HG03175 (cell line): ENCODE measurements around the gene DPH5.
"Not testable (repeated sequence)": the region's sequence is repeated elsewhere in the genome, so short reads cannot be mapped to it uniquely, and the experiment has no call there.

Source experiments
- ATAC-seq: cut with Tn5 transposase; IDR thresholded peaks from one replicate; pipeline ENCODE4 v1.9.1; 2021; ENCODE audit warnings: mild to moderate bottlenecking, moderate library complexity; ENCODE audit not compliant: unreplicated experiment

The DPH5 gene

DNA sequence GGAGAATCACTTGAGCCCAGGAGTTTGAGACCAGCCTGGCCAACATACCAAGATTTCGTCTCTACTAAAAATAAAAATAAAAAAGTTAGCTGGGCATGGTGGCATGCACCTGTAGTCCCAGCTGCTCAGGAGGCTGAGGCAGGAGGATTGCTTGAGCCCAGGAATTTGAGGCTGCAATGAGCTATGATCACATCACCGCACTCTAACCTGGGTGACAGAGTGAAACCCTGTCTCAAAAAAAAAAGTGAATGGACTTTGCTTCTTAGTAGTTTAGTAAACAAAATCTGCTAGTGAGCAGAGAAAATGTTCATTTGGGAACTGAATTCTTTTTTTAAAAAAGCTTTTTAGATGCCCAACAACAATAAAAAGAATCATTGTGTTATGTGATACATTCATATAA is 6.5 kb upstream of the DPH5 start:
- not testable (repeated sequence) for ATAC-seq

DNA sequence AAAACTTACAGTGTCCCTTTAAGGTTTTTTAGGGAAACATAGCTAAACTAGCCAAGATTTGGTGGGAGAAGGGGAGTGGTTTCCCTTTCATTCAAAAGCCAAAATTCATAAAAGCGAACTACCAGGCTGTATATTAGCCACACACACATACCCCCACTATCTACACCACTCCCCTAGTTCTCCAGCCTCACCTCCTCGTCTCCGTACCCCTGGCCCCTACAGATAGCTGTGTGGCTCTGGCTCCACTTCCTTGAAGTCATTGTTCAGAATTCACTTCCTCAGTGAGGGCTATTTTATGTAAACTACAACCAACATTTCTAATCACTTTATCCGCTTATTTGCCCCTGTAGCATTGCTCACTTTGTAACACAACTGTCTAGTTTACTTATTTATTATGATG is 5.3 kb upstream of the DPH5 start:
- no peak for ATAC-seq

GRCh38 chr1:101029184-101029583 is 3.6 kb upstream of the DPH5 start:
- ATAC-seq, result no peak

DNA sequence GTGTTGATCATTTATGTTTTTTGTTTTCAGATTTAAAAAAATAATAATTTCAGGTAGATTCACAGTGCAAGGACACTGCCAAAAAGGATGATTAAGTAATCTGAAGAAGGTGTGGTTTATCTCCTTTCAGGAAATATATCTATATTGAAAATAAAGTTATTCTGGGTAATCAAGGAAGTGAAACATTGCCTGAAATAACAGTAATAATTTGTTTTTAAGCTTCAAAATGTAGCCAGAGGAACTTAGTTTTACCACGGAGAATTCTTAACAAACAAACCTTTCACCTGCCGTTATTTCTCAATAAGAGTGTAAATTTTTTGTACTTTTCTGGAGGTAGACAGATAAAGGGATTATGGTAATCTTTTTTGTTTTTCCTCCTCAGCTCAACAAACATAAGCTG is 2.9 kb upstream of the DPH5 start:
- ATAC-seq, result no peak

DNA sequence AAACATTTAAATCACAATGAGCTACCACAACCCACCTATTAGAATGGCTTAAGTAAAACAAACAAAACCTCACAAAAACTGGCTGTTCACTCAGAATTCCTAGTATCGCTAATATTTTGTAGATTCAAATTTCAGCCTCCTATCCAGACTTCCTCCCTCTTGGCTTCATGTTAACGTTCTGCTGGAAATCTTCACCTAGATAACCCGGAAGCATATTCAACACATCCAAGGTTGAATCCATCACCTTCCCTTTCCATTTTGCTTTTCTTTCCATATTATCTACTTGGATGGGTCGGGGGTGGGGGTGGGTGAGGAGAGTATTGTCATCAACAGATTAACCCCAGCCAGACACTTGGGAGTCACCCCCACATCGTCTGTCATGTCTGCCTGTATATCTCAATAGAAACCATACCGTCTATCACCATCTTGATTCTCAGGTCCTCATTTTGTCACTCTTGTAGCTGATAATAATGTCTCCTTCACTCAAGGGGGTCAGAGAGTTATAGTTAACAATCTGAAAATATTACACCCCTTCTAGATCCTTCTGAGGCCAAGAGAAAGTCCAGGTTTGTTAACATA is 1.7 kb upstream of the DPH5 start:
- no peak for ATAC-seq

- no peak for ATAC-seq
These were observed 825 bp upstream of the DPH5 start for GRCh38 chr1:101026430-101026788.

GRCh38 chr1:101025283-101025656 is 314 bp downstream of the DPH5 start:
- ATAC-seq, result peak; percentile 29

- ATAC-seq, result no peak
These were observed 3.3 kb downstream of the DPH5 start for GRCh38 chr1:101022294-101022693.

DNA sequence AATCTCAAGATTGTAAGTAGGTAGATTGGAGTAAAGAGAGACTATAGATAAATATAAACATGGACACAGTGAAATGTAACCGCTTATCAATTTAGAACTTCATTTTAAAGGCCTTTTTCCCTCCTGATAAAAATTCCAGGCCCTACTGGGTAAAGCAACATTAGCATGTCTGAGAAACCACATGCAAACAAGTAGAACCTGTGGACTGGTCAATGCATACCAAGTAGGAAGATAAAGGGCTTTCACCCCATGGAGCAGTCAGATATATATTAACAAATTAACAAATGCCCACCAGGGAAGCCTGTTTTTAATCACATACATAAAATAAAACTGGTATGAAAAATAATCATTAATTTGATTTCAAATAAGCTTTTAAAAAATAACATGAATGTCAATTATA is 8.1 kb downstream of the DPH5 start:
- no peak for ATAC-seq

DNA sequence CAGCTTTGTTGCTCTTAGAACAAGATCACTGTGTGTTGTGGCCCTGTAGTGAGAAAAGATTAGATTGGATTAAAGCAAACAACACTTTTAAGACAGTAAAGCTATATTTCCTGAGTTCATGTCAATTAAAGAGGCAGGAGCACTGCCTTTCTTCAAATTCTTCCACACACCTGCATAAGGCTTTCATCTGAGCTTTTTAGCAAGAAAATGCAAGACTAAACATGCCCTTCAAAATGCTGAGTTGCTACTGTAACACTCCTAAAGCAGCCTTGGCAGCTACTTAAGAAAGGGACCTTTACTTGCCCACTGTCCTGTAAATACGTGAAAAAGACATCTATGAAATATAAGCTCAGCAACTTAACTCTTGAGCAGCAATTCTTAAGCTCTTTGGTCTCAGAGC is 11.8 kb downstream of the DPH5 start:
- no peak for ATAC-seq

DNA sequence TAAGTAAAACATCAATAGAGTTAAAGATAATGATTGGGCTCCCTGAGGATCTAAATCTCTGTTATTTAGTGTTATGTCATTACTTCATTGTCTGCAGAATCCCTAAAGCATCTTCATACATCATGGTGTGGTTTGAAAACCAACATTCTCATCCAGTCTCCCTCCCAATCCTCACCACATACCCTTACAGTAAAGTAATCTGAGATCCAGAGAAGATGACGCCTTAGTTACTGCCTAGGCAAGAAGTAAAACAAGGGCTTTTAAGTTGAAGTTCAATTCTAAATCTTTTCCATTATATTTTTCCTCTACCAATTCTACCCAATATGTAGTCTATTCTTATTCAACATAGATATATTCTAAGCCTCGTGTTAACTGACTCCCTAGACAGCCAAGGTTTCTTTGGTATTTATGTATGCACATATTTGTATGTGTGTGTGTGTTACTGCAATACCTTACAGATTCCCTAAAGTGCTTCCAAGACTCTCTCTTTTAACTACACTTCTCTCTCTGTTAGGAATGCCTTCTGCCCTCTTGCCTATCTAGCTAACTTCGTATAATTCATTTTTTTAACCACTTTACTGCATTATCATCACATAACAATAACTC is 17.3 kb downstream of the DPH5 start:
- ATAC-seq, result no peak

DNA sequence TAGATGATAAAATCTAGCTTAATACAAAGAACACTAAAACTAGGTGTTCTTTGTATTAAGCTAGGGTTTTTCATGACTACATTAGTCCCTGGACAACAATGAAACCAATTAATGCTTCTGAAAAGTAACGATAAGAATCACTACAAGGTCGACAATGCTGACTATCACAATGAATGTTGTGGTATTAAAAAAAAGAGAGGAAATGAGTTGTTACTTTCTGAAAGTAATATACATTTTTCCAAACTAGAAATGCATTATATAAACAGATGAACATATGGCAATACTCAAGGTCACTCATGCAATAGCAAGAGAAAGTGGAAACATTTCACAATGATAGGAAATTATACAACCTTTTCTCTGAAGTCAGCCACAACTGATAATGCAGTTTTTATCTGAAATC is 19.0 kb downstream of the DPH5 start:
- ATAC-seq, result no peak

- ATAC-seq, result no peak
These were observed 19.7 kb downstream of the DPH5 start for GRCh38 chr1:101005871-101006270.

GRCh38 chr1:101005183-101005582 is 20.4 kb downstream of the DPH5 start:
- no peak for ATAC-seq

GRCh38 chr1:101004670-101005069 is 20.9 kb downstream of the DPH5 start:
- ATAC-seq, result no peak

DNA sequence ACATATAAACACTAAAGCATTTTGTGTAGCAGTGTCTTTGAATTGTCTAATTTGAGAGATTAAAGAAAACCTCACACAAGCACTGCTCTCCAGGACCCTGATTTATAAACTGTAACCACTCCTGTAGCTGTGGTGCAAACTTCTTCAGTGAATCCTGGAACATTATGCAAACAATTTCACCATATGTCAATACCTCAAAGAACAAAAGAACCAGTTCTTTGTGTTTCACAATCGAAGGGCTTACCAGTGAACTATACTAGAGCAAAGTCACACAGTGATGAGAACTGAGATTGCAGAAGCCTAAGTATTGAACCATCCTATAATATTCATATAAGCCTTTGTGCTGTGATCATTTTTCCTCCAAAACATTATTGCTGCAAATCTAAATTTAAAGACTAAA is 21.5 kb downstream of the DPH5 start:
- no peak for ATAC-seq

DNA sequence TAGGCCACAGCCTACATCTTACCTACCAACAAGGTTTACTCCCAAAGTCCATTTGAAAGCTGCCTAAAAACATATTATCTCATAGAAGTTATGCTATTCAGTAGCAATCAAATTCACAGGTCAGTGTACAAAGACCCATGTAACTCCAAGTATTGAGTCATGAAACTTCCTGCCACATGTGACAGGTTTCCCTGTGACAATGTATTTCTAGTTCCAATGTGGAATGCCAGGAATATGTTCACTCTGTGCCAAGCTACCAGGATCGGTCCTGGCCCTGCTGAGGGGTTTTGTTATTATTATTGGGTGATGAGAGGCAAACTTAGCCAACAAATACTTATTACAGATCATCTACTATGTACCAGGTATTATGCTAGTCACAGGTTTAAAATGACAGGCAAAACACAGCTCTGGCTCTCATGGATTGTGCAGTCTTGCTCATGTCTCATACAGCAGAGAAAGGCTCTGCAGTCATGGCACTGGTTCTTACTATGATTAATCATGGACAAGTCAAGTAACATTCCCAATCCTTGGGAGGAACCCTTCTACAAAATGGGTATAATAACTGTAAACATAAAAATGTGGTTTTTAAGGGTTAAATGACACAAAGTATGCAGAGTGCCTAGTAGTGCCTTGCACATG is 22.5 kb downstream of the DPH5 start:
- no peak for ATAC-seq

GRCh38 chr1:101002551-101002950 is 23.0 kb downstream of the DPH5 start:
- no peak for ATAC-seq

DNA sequence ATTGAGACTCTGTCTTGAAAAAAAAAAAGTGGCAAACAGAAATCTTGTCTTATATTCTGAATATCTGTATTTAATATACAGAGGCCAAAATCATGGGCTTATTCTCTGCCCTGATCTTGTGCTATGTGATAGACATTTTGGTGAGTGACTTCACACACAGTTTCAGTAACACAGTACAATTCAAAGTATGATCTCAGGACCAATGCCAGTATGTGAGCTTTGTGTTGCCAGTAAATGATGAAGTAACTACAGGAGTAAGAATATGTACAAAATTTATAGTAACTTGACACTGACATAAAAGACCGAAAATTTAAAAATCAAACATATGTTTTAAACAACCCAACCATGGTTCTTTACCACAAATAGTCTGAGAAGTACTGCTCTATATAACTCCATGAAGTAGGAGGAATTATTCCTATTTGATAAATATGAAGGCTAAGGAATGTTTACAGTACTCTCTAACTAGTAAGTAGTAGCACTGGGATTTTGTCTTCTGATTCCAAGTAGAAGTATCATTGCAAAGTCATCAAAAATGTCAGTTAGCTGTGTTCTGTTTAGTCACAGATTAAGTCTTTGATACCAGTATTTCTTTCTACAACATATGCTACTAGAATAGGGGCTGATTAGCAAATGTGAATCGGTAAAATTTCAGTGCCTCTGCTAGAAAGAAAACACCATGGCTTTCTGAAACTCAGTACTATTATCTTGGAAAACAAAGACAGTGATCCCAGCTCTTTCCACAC is 25.3 kb downstream of the DPH5 start:
- ATAC-seq, result no peak

GRCh38 chr1:100998426-100998825 is 27.2 kb downstream of the DPH5 start:
- no peak for ATAC-seq

GRCh38 chr1:100995198-100995988 is 30.2 kb downstream of the DPH5 start:
- ATAC-seq, result no peak
